IPS DF 6.9 (cell line): Measurements from ENCODE around the gene PDE6C.

Experiments used
- DNase-seq: peaks from one replicate; pipeline ENCODE4 v3.0.0-alpha.2; 2013; ENCODE audit warnings: low read depth, low spot score
- H3K27ac ChIP-seq: one replicate; pipeline ENCODE4 v1.5.1; 2013; ENCODE audit warnings: low read length, control low read depth
- H3K27me3 ChIP-seq: 2 replicates; pipeline ENCODE4 v1.6.1; 2013; ENCODE audit warnings: mild to moderate bottlenecking, low read length; ENCODE audit not compliant: control insufficient read depth, insufficient read depth
- H3K36me3 ChIP-seq: 2 replicates; pipeline ENCODE4 v1.6.1; 2013; ENCODE audit warnings: low read length; ENCODE audit not compliant: control insufficient read depth, insufficient read depth
- H3K4me1 ChIP-seq: 2 replicates; pipeline ENCODE4 v1.6.1; 2013; ENCODE audit warnings: low read length; ENCODE audit not compliant: control insufficient read depth, insufficient read depth
- H3K4me3 ChIP-seq: 2 replicates; pipeline ENCODE4 v1.5.1; 2013; ENCODE audit warnings: mild to moderate bottlenecking, low read length
- H3K9me3 ChIP-seq: 2 replicates; pipeline ENCODE4 v1.6.1; 2013; ENCODE audit warnings: low read length, inconsistent platforms; ENCODE audit not compliant: control insufficient read depth, insufficient read depth
- WGBS: extraction: QIAGEN DNeasy Blood & Tissue Kit; methylation state at CpG from one replicate; pipeline ENCODE4 v1.1.7; 2013; ENCODE audit warnings: mixed read lengths, missing lambda C conversion rate; ENCODE audit not compliant: insufficient read length, insufficient coverage; 5-methylcytosine and 5-hydroxymethylcytosine counted together

Gene PDE6C

DNA sequence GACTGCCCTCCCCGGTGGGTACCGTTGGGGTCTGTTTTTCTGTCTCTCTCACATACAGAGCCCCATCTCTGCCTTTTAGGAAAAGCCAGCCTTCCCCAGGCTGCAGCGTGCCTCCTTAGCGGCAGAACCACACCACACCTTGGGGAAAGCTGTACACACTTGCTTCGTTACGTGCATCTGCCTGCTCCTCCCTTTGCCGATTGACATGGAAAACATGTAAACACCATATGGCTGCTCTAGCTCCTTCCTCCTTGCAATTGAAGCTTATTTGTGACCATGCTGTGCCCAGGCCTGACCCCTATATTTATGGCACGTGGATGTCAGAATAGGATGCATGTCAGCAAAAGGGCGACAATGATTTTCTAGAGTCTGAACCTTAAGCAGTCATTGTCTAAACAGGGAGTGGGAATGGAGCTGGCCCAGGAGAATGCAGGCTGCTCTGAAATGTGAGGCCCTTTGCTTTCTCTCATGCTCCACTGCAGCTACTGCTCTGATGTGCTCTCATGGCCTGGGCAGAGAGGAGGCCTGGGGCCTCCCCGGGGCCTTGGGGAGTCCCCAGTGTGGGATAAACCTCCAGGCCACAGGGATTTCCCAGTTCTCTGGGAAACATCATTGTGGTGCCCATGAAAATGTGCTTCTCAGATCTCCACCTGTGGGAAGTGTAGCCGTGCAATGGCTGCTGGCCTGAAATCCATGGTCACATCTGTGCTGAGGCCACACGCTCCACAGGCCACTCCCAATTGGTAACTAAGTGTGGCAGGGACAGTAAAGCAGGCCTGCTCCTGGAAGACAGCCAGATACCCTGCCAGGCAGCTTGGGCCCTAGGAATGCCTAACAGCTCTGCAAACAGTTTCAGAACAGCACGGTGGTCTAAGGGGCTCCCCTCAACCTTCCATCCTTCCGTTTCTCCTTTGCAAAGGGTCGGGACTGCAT lies 18.6 kb downstream of the PDE6C start:
- no peaks in the 10 kb centered on the region for H3K9me3 ChIP-seq
- no CpG with 5 or more reads among the region's 15 CpGs for WGBS
- no peak for DNase-seq

DNA sequence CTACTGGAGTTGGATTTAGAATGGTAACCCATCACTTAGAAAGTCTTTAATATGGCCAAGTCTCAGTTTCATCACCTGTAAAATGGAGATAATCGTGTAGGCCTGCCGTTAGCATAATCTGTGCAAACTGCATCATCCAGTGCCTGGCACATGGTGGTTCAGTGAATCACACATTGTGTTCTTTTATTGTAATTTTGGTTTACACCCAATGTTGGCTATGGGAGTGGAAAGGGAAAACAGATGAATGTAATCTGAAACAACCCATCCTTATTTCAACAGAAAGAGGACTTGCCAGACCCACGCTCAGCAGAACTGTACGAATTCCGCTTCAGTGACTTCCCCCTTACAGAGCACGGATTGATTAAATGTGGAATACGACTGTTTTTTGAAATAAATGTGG lies 27.5 kb downstream of the PDE6C start:
- H3K4me1 ChIP-seq: no peaks in the 10 kb centered on the region
- no CpG with 5 or more reads among the region's 7 CpGs for WGBS
- DNase-seq: no peak
- no peaks in the 10 kb centered on the region for H3K9me3 ChIP-seq
- no peak overlapping the region for H3K27ac ChIP-seq
- no peak overlapping the region for H3K4me3 ChIP-seq
- no peaks in the 10 kb centered on the region for H3K36me3 ChIP-seq
- no peaks in the 10 kb centered on the region for H3K27me3 ChIP-seq

More for the DNA sequence above, 18.6 kb downstream of the PDE6C start:
- no peaks in the 10 kb centered on the region for H3K27me3 ChIP-seq
- no peak overlapping the region for H3K4me3 ChIP-seq
- no peaks in the 10 kb centered on the region for H3K4me1 ChIP-seq
- H3K27ac ChIP-seq: no peak overlapping the region
- H3K36me3 ChIP-seq: no peaks in the 10 kb centered on the region

DNA sequence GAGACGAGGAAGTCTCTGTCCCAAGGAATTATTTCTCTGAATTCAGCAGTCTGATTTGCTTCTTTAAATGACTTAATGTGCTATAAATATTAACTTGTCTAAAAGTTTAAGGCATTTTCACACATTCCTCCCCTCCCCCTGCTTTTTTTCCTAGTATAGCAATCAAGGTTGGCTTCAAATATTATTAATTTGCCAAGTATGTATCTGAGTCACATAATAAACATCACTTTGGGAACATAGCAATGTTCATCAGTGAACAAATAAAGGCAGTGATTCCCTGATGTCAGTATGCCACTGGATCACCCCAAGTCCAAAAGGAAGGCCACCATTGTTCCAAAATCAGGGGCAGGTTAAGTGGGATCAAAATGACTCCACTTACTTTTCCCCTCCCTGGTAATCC lies 40.5 kb downstream of the PDE6C start:
- Histone ChIP-seq H3K4me3 (no peak overlapping the region), H3K27me3 (no peaks in the 10 kb centered on the region), H3K36me3 (no peaks in the 10 kb centered on the region), H3K9me3 (no peaks in the 10 kb centered on the region), H3K27ac (no peak overlapping the region), H3K4me1 (no peaks in the 10 kb centered on the region)
- no CpG with 5 or more reads among the region's 1 CpG for WGBS
- DNase-seq: no peak

DNA sequence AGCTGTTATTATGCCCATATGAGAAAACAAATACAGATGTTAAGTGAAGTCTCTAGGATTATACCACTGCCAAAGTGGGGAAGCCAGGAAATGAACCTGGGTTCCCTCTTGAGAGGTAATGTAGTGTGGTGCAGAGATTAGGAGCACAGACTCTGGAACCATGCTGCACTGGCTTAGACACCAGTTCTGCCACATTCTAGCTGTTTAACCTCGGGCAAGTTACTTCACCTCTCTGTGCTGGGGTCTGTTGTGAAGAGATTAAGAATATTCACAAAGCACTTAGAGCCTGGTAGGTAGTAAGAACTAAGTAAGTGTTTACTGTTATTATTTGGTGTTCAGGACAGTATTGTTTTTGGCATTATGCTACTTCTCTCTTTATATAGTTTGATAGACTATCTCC lies 41.9 kb downstream of the PDE6C start:
- H3K4me3 ChIP-seq: no peak overlapping the region
- H3K4me1 ChIP-seq: no peaks in the 10 kb centered on the region
- no CpG with 5 or more reads among the region's 1 CpG for WGBS
- DNase-seq: no peak
- no peaks in the 10 kb centered on the region for H3K27me3 ChIP-seq
- H3K27ac ChIP-seq: no peak overlapping the region
- no peaks in the 10 kb centered on the region for H3K36me3 ChIP-seq
- no peaks in the 10 kb centered on the region for H3K9me3 ChIP-seq

DNA sequence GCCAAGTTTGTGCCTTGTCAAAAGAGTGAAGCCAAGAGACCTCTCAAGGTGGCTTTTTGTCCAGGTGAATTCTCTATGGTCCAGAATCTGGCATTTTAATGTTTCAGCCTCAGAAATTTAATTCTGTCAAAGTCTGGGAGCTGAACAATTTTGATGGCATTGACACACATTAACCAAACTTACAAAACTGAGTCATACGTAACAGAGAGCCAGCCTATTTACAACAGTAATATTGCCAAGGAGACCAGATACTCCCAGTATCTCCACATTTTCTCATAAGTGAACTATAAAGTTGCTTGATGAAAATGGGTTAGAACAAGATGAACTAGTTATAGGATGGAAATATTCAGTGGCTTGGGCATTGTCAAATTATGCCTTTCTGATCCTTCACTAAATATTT lies 43.8 kb downstream of the PDE6C start:
- Histone ChIP-seq H3K9me3 (no peaks in the 10 kb centered on the region), H3K27me3 (no peaks in the 10 kb centered on the region), H3K27ac (no peak overlapping the region), H3K36me3 (no peaks in the 10 kb centered on the region), H3K4me3 (no peak overlapping the region), H3K4me1 (no peaks in the 10 kb centered on the region)
- DNase-seq: no peak
- WGBS: no CpG with 5 or more reads among the region's 1 CpG

DNA sequence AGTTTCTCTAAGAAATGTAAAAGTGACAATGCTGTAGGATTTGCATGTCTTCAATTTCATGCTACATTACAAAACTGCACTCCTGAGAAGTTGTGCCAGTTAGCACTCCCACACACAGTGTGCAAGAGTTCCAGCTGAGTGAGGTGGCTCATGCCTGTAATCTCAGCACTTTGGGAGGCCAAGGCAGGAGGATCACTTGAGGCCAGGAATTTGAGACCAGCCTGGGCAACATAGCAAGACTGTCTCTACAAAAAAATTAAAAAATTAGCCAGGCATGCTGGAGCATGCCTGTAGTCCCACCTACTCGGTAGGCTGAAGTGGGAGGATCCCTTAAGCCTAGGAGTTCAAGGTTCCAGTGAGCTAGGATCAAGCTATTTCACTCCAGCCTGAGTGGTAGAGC lies 45.4 kb downstream of the PDE6C start:
- Histone ChIP-seq H3K4me3 (no peak overlapping the region), H3K27ac (no peak overlapping the region), H3K27me3 (no peaks in the 10 kb centered on the region), H3K4me1 (no peaks in the 10 kb centered on the region), H3K36me3 (no peaks in the 10 kb centered on the region), H3K9me3 (no peaks in the 10 kb centered on the region)
- no peak for DNase-seq
- WGBS: no CpG with 5 or more reads among the region's 1 CpG

DNA sequence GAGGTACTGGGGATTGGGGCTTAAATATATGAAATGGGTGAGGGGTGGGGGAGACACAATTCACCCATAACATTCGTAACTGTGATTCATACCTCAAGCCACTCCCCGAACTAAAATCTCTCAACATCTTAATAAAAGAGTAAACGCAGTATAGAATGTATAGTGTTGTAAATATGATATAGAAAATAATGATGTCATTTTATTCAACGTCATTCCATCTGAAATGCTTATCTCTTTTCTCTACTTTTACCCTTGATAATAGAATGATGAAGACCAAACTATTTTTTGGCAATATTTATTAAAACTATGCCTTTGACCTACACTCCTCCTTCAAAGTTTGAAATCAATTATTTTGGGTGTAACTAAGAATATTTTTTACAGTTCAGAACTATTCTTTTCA lies 53.7 kb downstream of the PDE6C start:
- Histone ChIP-seq H3K4me3 (no peak overlapping the region), H3K4me1 (no peaks in the 10 kb centered on the region), H3K27me3 (no peaks in the 10 kb centered on the region), H3K36me3 (no peaks in the 10 kb centered on the region), H3K9me3 (no peaks in the 10 kb centered on the region), H3K27ac (no peak overlapping the region)
- DNase-seq: no peak
- 100% methylated on average over 1 of the region's 4 CpGs for WGBS

DNA sequence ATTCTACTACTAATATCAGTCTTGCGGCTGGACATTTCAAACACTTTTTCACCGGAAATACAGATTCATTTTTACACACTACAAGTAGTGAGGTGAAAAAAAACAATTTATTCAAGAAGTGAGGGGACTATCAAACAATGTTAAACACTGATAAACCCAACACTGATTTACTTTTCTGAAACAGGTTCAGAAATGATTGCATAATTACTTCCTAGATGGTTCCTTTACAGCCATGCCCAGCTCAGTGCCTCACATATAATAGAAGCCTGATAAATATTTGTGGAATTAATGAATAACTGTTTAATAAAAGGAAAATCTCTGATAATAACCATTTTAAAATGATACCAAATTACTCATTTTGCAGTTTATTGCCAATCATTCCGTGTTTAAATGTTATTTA lies 55.5 kb downstream of the PDE6C start:
- Histone ChIP-seq H3K4me3 (no peak overlapping the region), H3K27me3 (no peaks in the 10 kb centered on the region), H3K36me3 (no peaks in the 10 kb centered on the region), H3K4me1 (no peaks in the 10 kb centered on the region), H3K27ac (no peak overlapping the region), H3K9me3 (no peaks in the 10 kb centered on the region)
- no peak for DNase-seq
- WGBS: no CpG with 5 or more reads among the region's 3 CpGs

DNA sequence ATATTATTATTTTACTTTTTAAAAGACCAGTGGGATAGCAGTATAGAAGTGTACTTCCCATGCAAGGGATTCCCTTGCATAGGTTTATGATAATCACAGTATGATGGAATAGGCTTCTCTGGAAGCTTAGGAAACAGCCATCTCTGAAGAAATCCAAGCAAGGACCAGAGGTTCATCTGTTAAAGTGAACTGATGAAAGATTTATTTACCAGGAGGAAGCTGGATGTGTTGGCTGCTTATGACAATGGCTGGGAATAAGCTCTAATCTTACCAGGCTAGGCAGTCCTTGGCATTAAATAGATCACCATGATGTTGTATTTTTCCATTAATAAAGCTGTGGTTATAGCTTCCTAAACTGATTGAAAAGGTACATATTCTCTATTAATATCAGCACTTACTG lies 58.0 kb downstream of the PDE6C start:
- Histone ChIP-seq H3K36me3 (no peaks in the 10 kb centered on the region), H3K27ac (no peak overlapping the region), H3K4me3 (no peak overlapping the region), H3K4me1 (no peaks in the 10 kb centered on the region), H3K9me3 (no peaks in the 10 kb centered on the region), H3K27me3 (no peaks in the 10 kb centered on the region)
- DNase-seq: no peak

DNA sequence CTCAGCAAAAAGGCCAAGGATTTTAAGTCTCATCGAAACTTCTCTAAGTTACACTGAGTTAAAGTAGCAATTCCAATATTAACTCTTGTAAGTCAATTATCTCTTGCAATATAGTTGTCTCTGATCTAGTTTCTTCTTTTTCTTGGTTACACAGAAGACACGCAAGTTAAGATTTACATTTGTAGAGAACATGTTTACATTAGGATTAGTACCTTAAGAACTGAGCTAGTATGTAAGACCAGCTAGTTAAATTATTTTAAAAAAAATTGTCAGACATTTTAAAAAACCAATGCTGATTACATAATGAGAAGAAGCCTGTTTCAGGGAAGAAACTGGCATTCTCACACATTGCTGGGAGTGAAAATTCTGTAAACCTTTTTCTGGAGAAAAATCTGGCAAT lies 58.7 kb downstream of the PDE6C start:
- WGBS: no CpG with 5 or more reads among the region's 2 CpGs
- no peaks in the 10 kb centered on the region for H3K27me3 ChIP-seq
- H3K9me3 ChIP-seq: no peaks in the 10 kb centered on the region
- no peak overlapping the region for H3K27ac ChIP-seq
- H3K36me3 ChIP-seq: no peaks in the 10 kb centered on the region
- no peak for DNase-seq
- H3K4me3 ChIP-seq: no peak overlapping the region
- no peaks in the 10 kb centered on the region for H3K4me1 ChIP-seq

DNA sequence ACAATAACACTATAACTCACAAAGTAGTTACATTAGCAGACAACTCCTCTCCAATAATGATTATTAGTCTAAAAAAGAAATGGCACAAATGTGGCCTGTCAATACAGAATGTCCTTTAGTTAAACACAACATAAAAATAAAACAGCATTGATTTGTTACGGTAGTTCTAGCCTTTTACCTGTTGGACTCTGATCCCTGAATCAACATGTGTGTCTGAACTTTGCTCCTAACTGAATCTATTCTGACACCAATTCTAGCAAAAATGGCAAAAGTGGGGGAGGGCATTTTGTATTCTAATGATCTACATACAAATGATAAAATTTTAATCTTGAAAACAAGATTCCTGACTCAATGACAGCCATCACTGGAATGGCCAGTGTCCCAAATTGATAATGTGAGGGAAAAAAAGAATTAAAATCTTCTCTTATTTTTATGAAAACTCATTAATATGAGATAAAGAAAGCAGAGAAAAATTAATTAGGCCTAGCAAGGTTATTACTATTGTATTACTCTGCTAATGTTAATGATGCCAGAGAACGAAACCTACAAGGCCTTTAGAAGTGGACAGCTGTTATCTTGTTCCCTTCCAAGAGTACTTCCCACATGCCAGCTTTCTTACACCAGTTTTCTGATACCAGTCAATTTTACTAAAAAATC lies 59.8 kb downstream of the PDE6C start:
- Histone ChIP-seq H3K36me3 (no peaks in the 10 kb centered on the region), H3K27me3 (no peaks in the 10 kb centered on the region), H3K9me3 (no peaks in the 10 kb centered on the region), H3K4me3 (no peak overlapping the region), H3K4me1 (no peaks in the 10 kb centered on the region), H3K27ac (no peak overlapping the region)
- DNase-seq: no peak
- WGBS: no CpG with 5 or more reads among the region's 2 CpGs
